Measurements from ENCODE around the gene SELENOH. TPM values are rescaled to one million over a fixed set of nuclear protein-coding genes. Genes with fewer than 3 reads are reported as not detected.

Gene SELENOH
- total and polyA plus RNA-seq, 9 of the 15 experiments (the other 6 are each of a cell fraction or from before 2014, with no cell fraction given) = 16.6 to 299 (median 118) TPM

- no peak for TF ChIP-seq CREBBP (IDR thresholded peaks at IDR 0.05; ENCODE audit: low read depth, low read length)
- TF ChIP-seq NFYB (IDR thresholded peaks at IDR 0.05; ENCODE audit: extremely low read depth, insufficient read length) = peak; percentile 86
- TF ChIP-seq ZNF395 (CRISPR knock-in tag; IDR thresholded peaks at IDR 0.05) = no peak
- TF ChIP-seq CBX8 (IDR thresholded peaks at IDR 0.05; ENCODE audit: borderline replicate concordance, extremely low read depth, low read depth, low read length, poor library complexity, severe bottlenecking) = no peak
- no peak for TF ChIP-seq ZBTB34 (CRISPR knock-in tag; IDR thresholded peaks at IDR 0.05)
- TF ChIP-seq KAT8 (IDR thresholded peaks at IDR 0.05; ENCODE audit: low read depth) = peak; percentile 90
- peak; percentile 92 to 93 for TF ChIP-seq MLLT1 (IDR thresholded peaks at IDR 0.05)
- no peak for TF ChIP-seq TAL1 (IDR thresholded peaks at IDR 0.05)
- no peak for TF ChIP-seq ELF2 (CRISPR knock-in tag; IDR thresholded peaks at IDR 0.05)
- no peak for TF ChIP-seq ELK3 (CRISPR knock-in tag; IDR thresholded peaks at IDR 0.05)
- TF ChIP-seq CSDE1 (IDR thresholded peaks at IDR 0.05) = no peak
- TF ChIP-seq TCF15 (CRISPR knock-in tag; IDR thresholded peaks at IDR 0.05) = no peak
- TF ChIP-seq SIX5 (IDR thresholded peaks at IDR 0.05; ENCODE audit: borderline replicate concordance in 1 of 2, insufficient read depth in 1 of 2, low read depth in 1 of 2, low read length in 2 of 2) = no peak
- TF ChIP-seq CBFA2T3 (IDR thresholded peaks at IDR 0.05) = no peak
- TF ChIP-seq MNT (conservative IDR thresholded peaks at IDR 0.05) = peak in 1 of 2 experiments; percentile 41; a peak in 2 of 4 replicates
- no peak for TF ChIP-seq SIRT6 (IDR thresholded peaks at IDR 0.05; ENCODE audit: low read depth, low read length)
- TF ChIP-seq SMAD3 (CRISPR knock-in tag; conservative IDR thresholded peaks at IDR 0.05) = peak; percentile 58; the same call in 1 of the 2 replicates
- TF ChIP-seq BACH1 (tag; IDR thresholded peaks at IDR 0.05) = no peak; the same call in 1 of the 2 replicates
- TF ChIP-seq SMAD2 (IDR thresholded peaks at IDR 0.05; ENCODE audit: low read depth, low read length) = no peak
Observed at GRCh38 chr11:57761301-57762234, 20.3 kb downstream of the SELENOH start, which contains the start of gene CTNND1 (continued).

Measured in K562 (cell line).